H9 (cell line): ENCODE results near the gene GBA2. TPM values are rescaled to one million over a fixed set of nuclear protein-coding genes. Genes with fewer than 3 reads are reported as not detected.
A peak's percentile ranks its signal among the peaks of the same experiment; 100 is the strongest.

ENCODE experiments used
- DNase-seq: peaks from one replicate; pipeline ENCODE4 v3.0.0-alpha.2; 2017
- H2AFZ ChIP-seq: one replicate; pipeline ENCODE4 v1.6.1; 2013; ENCODE audit warnings: mild to moderate bottlenecking, low read length, control low read depth, moderate library complexity
- H2AK5ac ChIP-seq: 2 replicates; pipeline ENCODE4 v1.6.1; 2013; ENCODE audit warnings: low read length, control low read depth, mixed read lengths; ENCODE audit not compliant: insufficient read length
- H2BK120ac ChIP-seq: one replicate; pipeline ENCODE4 v1.6.1; 2013; ENCODE audit warnings: low read depth, mild to moderate bottlenecking, low read length, control low read depth, inconsistent platforms; ENCODE audit not compliant: poor library complexity, severe bottlenecking
- H2BK12ac ChIP-seq: 2 replicates; pipeline ENCODE4 v1.6.1; 2013; ENCODE audit warnings: low read length, control low read depth, mixed read lengths, low read depth; ENCODE audit not compliant: insufficient read length
- H2BK15ac ChIP-seq: 2 replicates; pipeline ENCODE4 v1.6.1; 2013; ENCODE audit warnings: low read depth, low read length, control low read depth
- H2BK20ac ChIP-seq: one replicate; pipeline ENCODE4 v1.6.1; 2013; ENCODE audit warnings: low read depth, mild to moderate bottlenecking, low read length, control low read depth, inconsistent platforms; ENCODE audit not compliant: poor library complexity, severe bottlenecking
- H2BK5ac ChIP-seq: 2 replicates; pipeline ENCODE4 v1.6.1; 2013; ENCODE audit warnings: low read length, control low read depth, mixed read lengths; ENCODE audit not compliant: insufficient read length
- H3K14ac ChIP-seq: 2 replicates; pipeline ENCODE4 v1.6.1; 2013; ENCODE audit warnings: low read length, control low read depth; ENCODE audit not compliant: insufficient read depth
- H3K18ac ChIP-seq: 2 replicates; pipeline ENCODE4 v1.6.1; 2013; ENCODE audit warnings: low read depth, mild to moderate bottlenecking, mixed read lengths, low read length, control low read depth; ENCODE audit not compliant: insufficient read length
- H3K23ac ChIP-seq: 2 replicates; pipeline ENCODE4 v1.6.1; 2013; ENCODE audit warnings: low read length, control low read depth, mixed read lengths, low read depth; ENCODE audit not compliant: insufficient read length
- H3K23me2 ChIP-seq: 2 replicates; pipeline ENCODE4 v1.6.1; 2013; ENCODE audit warnings: low read depth, mild to moderate bottlenecking, mixed read lengths, low read length, control low read depth; ENCODE audit not compliant: insufficient read length, poor library complexity, severe bottlenecking
- H3K27ac ChIP-seq: 2 replicates; pipeline ENCODE4 v1.5.1; 2013; ENCODE audit warnings: low read length, control low read depth, mixed read lengths, low read depth; ENCODE audit not compliant: insufficient read length
- H3K27me3 ChIP-seq: 2 replicates; pipeline ENCODE4 v1.6.1; 2013; ENCODE audit warnings: low read length, control low read depth, inconsistent platforms; ENCODE audit not compliant: insufficient read depth
- H3K4ac ChIP-seq: 2 replicates; pipeline ENCODE4 v1.6.1; 2013; ENCODE audit warnings: low read depth, mild to moderate bottlenecking, control low read depth, inconsistent platforms, low read length, moderate library complexity
- H3K4me1 ChIP-seq: 2 replicates; pipeline ENCODE4 v1.6.1; 2013; ENCODE audit warnings: low read length, control low read depth, inconsistent platforms; ENCODE audit not compliant: insufficient read depth
- H3K4me2 ChIP-seq: 2 replicates; pipeline ENCODE4 v1.6.1; 2013; ENCODE audit warnings: low read length, control low read depth, mixed read lengths; ENCODE audit not compliant: insufficient read length, insufficient read depth
- H3K56ac ChIP-seq: 2 replicates; pipeline ENCODE4 v1.6.1; 2013; ENCODE audit warnings: low read depth, mild to moderate bottlenecking, mixed read lengths, low read length, control low read depth; ENCODE audit not compliant: insufficient read length
- H3K79me1 ChIP-seq: 2 replicates; pipeline ENCODE4 v1.6.1; 2013; ENCODE audit warnings: low read depth, mild to moderate bottlenecking, moderate library complexity, low read length, control low read depth, inconsistent platforms; ENCODE audit not compliant: insufficient read depth, poor library complexity, severe bottlenecking
- H3K79me2 ChIP-seq: 2 replicates; pipeline ENCODE4 v1.6.1; 2013; ENCODE audit warnings: low read length, control low read depth, inconsistent platforms; ENCODE audit not compliant: insufficient read depth
- H3K9ac ChIP-seq: 2 replicates; pipeline ENCODE4 v1.6.1; 2013; ENCODE audit warnings: low read length, control low read depth, mixed read lengths; ENCODE audit not compliant: insufficient read length; ENCODE audit errors: extremely low read depth
- H3K9me3 ChIP-seq: one replicate; pipeline ENCODE4 v1.6.1; 2013; ENCODE audit warnings: low read depth, low read length, inconsistent platforms; ENCODE audit not compliant: control insufficient read depth
- H3T11ph ChIP-seq: one replicate; pipeline ENCODE4 v1.6.1; 2013; ENCODE audit warnings: mild to moderate bottlenecking, low read length, control low read depth, inconsistent platforms
- H4K20me1 ChIP-seq: one replicate; pipeline ENCODE4 v1.6.1; 2013; ENCODE audit not compliant: control insufficient read depth, insufficient read length, insufficient read depth
- H4K5ac ChIP-seq: 2 replicates; pipeline ENCODE4 v1.6.1; 2013; ENCODE audit warnings: low read depth, mild to moderate bottlenecking, mixed read lengths, low read length, control low read depth; ENCODE audit not compliant: insufficient read length
- H4K8ac ChIP-seq: replicated peaks from 2 replicates; pipeline ENCODE4 v1.6.1; 2013; ENCODE audit warnings: low read length, control low read depth, mixed read lengths, low read depth; ENCODE audit not compliant: insufficient read length
- H4K91ac ChIP-seq: 2 replicates; pipeline ENCODE4 v1.6.1; 2013; ENCODE audit warnings: low read depth, mild to moderate bottlenecking, moderate library complexity, mixed read lengths, low read length, control low read depth; ENCODE audit not compliant: insufficient read length
- H3K27ac Mint-ChIP-seq, 3 experiments: 2 replicates in 2 of 3; 3 replicates in 1 of 3; pipeline ENCODE4 v1.8.0; 2020 to 2021; ENCODE audit warnings: mixed read lengths in 3 of 3, mild to moderate bottlenecking in 1 of 3, moderate library complexity in 1 of 3
- H3K27me3 Mint-ChIP-seq: 2 replicates; pipeline ENCODE4 v1.8.0; 2021; ENCODE audit warnings: low read depth, mild to moderate bottlenecking, moderate library complexity, mixed read lengths
- H3K36me3 Mint-ChIP-seq, 3 experiments: 2 replicates in 2 of 3; 3 replicates in 1 of 3; pipeline ENCODE4 v1.8.0; 2020 to 2021; ENCODE audit warnings: low read depth in 3 of 3, mixed read lengths in 3 of 3; ENCODE audit not compliant: insufficient read depth in 1 of 3
- H3K4me1 Mint-ChIP-seq, 2 experiments: 2 replicates each; pipeline ENCODE4 v1.8.0; 2020; ENCODE audit warnings: mixed read lengths in 2 of 2
- H3K4me3 Mint-ChIP-seq, 2 experiments: 2 replicates in 1 of 2; 3 replicates in 1 of 2; pipeline ENCODE4 v1.8.0; 2020 to 2021; ENCODE audit warnings: mild to moderate bottlenecking in 2 of 2, mixed read lengths in 2 of 2, moderate library complexity in 1 of 2
- H3K9me3 Mint-ChIP-seq, 2 experiments: 2 replicates in 1 of 2; 3 replicates in 1 of 2; pipeline ENCODE4 v1.8.0; 2020; ENCODE audit warnings: mild to moderate bottlenecking in 2 of 2, mixed read lengths in 2 of 2, moderate library complexity in 1 of 2
- CTCF ChIP-seq: fragments of 200-600 bp; sonication (generic); conservative IDR thresholded peaks from 3 replicates; pipeline ENCODE4 v1.8.0; 2021; ENCODE audit warnings: antibody characterized with exemption, mild to moderate bottlenecking
- WGBS: extraction: QIAGEN DNeasy Blood & Tissue Kit; methylation state at CpG from one replicate; pipeline ENCODE4 v1.1.7; 2013; ENCODE audit warnings: missing lambda C conversion rate, low lambda C conversion rate, mixed read lengths; ENCODE audit not compliant: insufficient read length; ENCODE audit errors: extremely low coverage; 5-methylcytosine and 5-hydroxymethylcytosine counted together
- total RNA-seq: library from RNA; stranded (reverse); gene quantifications from 2 replicates; pipeline ENCODE4 v1.2.1, GENCODE V29; 2021

Gene GBA2
- total RNA-seq, 1 experiment from 2014 or later: 103 TPM

- no CpG with 5 or more reads among the region's 5 CpGs for WGBS
- H3K9ac ChIP-seq: peak overlapping the region; percentile 25
Measured at GRCh38 chr9:35727676-35728040, 21.4 kb downstream of the GBA2 start.

More at GRCh38 chr9:35727676-35728040, 21.4 kb downstream of the GBA2 start:
- peak overlapping the region; percentile 84 for H2BK12ac ChIP-seq
- peak overlapping the region; percentile 74 for H3K4me2 ChIP-seq
- H2BK15ac ChIP-seq: no peak overlapping the region
- H3K79me1 ChIP-seq: no peaks in the 10 kb centered on the region
- Mint-ChIP-seq H3K27ac (no peak overlapping the region; a peak in 1 of 7 replicates), H3K9me3 (no peaks in the 10 kb centered on the region), H3K36me3 (peaks cover 13 to 31% (median 26%) of the 10 kb centered on the region in 3 experiments; a peak in 6 of 7 replicates), H3K27me3 (no peaks in the 10 kb centered on the region), H3K4me3 (no peak overlapping the region), H3K4me1 (peaks cover 6 to 7% of the 10 kb centered on the region in 2 experiments; a peak in 3 of 4 replicates)
- peak overlapping the region; percentile 73 for H3K18ac ChIP-seq
- peak overlapping the region; percentile 82 for H2BK5ac ChIP-seq
- no peaks in the 10 kb centered on the region for H4K20me1 ChIP-seq
- H3K4ac ChIP-seq: peak overlapping the region; percentile 92
- H2AFZ ChIP-seq: no peak overlapping the region
- peak overlapping the region; percentile 79 for H3K27ac ChIP-seq
- H2AK5ac ChIP-seq: peak overlapping the region; percentile 19
- peaks cover 25% of the 10 kb centered on the region; the same call in 1 of the 2 replicates for H3K4me1 ChIP-seq
- H3K9me3 ChIP-seq: no peaks in the 10 kb centered on the region
- peak overlapping the region; percentile 84 for H4K8ac ChIP-seq
- H2BK120ac ChIP-seq: peak overlapping the region; percentile 83
- H4K91ac ChIP-seq: peak overlapping the region; percentile 31
- peak overlapping the region; percentile 95 for H2BK20ac ChIP-seq
- H3K79me2 ChIP-seq: peaks cover 6% of the 10 kb centered on the region
- no peak for DNase-seq
- peak overlapping the region; percentile 9 for H3K23ac ChIP-seq
- no peak for TF ChIP-seq CTCF
- H3K27me3 ChIP-seq: no peaks in the 10 kb centered on the region
- H4K5ac ChIP-seq: peak overlapping the region; percentile 76
- H3K23me2 ChIP-seq: peaks cover 3% of the 10 kb centered on the region
- peak overlapping the region; percentile 92 for H3T11ph ChIP-seq
- H3K14ac ChIP-seq: peak overlapping the region; percentile 74
- H3K56ac ChIP-seq: no peak overlapping the region
